ENCODE results near the gene LDB2.

LDB2 gene

DNA sequence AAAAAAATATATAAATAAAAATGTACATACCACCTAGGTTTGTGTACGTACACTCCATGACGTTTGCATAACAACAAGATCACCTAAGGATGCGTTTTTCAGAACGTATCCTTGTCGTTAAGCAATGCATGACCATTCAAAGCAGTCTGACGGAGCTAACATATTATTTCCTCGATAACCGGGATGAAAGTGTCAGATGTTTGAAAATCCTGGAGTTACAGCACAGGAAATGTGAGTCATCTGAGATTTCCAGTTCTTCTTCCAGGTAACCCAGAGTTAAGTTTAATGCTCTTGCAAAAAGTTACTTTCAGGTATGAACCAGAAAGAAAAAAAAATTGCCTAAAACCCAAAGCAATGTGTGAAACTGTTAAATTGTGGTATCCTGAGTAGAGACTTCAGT, 107.9 kb downstream of the LDB2 start:
- no peak for DNase-seq

- no peak for DNase-seq
Measured at GRCh38 chr4:16788868-16789267, 109.6 kb downstream of the LDB2 start.

DNA sequence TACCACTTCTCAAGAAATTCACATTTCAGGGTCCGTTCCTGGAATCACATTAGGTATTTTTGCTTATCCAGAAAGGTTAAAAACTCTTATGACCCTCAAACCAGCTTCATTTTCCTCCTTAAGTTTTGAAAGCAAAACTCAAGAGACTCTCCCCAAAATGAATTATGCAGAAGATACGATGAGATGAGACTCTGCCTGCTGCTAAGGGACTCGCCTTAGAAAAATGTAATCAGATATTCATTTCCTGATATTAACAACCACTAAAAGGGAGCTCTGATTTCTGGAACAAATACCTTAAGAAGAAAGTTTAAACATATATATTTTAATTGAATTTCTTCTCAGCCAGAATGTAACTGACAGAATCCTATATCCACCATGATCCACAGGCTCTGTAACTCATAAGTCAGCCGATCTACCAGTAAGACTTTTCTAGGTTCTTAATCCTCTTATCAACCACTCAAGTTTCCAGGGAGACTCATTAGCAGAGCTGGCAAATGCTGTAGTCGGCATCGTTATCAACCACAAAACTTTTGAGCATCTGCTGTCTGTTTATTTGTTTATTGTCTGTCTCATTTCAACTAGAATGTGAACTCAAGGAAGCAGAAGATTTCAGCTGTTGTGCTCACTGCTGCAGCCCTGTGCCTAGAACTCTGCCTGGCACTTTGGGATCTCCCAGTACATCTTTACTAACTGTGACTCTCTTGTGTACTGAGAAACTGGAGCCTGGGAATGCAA, 112.5 kb downstream of the LDB2 start:
- no peak for DNase-seq

DNA sequence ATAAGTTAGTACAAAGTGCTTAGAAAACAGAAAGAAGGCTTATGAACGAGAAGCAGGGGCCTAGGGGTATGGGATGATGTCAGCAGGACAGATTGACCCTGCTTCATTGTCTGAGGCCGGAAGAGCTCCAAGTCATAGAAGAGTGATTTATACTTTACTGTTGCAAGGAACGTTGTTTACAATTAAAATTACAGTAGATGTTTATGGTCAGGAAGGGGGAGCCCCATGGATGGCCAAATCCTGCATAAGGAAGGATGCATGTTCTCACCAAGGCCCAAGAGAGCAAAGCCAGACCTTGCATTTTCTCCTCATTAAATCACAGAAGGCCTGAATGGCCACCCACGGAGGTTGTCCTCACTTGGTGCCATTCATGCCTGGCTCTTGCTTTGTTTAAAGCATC, 115.3 kb downstream of the LDB2 start:
- no peak for DNase-seq

DNA sequence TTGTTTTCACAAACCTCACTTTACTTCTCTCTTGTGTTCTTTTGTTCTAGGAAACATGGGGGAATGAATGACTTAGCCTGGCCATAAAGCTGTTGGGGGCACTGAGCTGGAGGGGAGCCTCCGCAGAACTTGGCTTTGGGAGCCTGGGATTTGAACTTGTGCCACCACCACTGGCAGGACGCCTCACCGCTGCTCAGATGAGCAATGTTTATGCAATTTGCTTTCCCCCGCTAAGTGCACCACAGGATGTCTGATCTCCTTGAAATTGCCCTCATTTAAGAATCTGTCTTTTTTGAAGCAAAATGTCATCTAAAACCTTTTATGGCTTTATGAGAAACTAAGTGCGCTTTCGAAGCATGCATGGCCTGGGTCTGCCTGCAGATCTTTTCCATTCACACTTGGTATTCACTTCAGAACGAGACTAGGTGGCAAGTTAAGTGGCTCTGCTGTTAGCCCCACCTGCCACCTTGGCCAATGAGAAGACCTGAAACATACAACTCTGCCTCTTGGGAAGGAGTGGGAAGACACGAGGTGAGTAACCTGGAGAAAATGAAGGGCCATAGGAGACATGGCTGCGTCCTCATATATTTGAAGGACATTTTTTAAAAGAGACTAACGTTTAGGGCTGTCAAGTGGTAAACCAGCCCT, 119.3 kb downstream of the LDB2 start:
- no peak for DNase-seq

GRCh38 chr4:16777726-16778125, 120.7 kb downstream of the LDB2 start:
- no peak for DNase-seq

- no peak for DNase-seq
Measured at GRCh38 chr4:16775411-16776154, 122.9 kb downstream of the LDB2 start.

GRCh38 chr4:16772366-16772850, 126.0 kb downstream of the LDB2 start:
- no peak for DNase-seq

GRCh38 chr4:16770710-16771285, 127.6 kb downstream of the LDB2 start:
- no peak for DNase-seq

DNA sequence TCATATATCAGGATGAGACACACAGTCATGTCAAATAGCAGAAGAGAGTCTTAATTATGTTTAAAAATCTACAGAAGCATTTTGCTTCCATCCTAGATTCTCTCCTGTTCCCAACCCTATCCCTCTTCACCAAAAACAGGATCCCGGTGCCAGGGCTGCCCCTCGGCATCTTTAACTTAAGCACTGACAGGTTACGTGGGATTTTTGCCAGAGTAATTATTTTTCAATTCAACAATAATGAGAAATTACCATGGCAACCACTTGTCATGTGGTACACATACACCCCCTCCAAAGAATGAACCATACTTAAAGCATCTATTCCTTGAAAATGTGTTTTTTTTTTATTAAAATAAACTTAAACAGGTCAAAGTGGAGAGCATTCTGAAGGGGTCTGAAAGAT, 130.6 kb downstream of the LDB2 start:
- no peak for DNase-seq

DNA sequence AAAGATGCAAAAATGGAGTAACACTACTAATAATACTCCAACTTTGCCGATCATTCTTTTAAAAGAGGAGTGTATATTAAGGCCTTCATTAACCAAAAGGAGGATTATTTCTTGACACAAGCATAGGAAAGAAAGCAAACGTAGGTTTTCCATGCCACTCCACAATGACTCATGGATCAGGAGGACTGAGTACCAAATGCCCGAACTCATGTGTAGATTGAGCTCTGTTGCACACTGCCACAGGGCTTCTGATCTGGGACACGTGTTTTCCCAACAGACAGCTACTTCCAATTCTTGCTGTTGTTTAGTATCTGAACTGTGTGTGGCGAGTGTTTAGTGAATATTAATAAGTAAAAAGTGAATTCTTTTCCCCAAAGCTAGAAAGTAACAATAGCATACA, 131.2 kb downstream of the LDB2 start:
- no peak for DNase-seq

DNA sequence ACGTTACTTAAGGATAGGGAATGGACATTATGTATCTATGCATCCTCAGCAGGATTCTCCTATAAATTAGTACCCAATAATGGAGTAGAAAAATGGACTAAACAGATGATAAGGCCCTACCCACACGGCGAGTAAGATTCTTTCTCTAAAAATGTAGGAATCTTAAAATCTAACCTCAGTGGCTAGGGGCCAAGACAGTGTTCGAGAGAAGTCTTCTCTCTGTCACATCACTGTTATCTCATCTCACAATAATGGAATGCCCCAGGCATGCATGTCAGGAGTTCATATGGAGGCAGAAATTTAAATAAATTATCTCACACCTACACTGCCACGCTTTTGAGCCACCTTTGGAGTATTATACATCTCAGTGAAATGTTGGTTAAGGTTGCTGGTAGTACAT, 132.9 kb downstream of the LDB2 start:
- no peak for DNase-seq

DNA sequence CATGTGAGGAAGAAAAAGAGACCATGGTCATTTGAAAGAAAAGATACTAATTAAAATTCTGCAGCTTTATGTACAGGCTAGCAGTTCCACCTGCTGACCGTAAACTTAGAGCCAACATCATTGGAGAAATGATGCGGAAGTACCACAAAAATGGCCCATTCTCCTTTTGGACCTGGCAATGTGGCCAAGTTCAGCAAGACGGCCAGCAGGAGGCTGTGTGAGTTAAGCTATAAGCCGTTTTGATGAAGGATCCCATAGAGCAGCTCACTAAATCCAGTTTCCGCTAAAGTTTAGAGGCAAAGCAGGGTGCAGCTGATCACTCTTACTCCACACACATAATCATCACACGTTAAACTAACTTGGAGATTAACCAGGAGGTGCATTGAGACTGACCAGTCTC, 133.8 kb downstream of the LDB2 start:
- no peak for DNase-seq

DNA sequence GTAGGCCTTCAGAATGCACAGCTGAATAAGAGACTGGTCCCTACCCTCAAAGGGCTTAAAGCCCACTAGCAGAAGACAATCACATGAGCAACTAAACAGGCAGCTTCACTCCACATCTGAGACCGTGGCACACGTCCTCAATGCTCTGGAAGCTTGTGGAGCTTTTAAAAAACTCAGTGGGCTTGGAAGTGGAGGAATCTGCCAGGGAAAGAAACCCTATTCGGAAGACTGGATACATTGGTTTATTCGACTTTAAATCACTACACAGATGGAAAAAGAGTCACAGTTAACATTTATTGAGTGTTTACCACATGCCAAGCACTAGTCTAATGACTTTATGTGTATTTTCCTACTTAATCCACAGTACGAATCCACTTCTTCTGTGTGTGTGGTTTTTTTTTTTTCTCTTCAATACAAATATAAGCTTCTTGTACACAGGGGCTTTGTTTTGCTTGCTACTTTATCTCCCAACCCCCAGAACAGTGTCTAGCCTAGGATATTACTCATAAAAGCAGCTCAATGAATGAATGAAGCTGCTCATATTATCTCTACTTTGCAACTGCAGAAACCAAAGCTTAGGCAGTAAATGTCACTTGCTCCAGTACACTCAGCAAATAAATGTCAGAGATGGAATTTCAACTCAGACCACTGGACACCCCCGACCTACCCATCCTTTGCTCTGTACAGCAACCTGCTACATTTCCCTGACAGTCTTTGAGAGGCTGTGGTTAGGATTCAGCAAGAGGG, 137.7 kb downstream of the LDB2 start:
- no peak for DNase-seq

DNA sequence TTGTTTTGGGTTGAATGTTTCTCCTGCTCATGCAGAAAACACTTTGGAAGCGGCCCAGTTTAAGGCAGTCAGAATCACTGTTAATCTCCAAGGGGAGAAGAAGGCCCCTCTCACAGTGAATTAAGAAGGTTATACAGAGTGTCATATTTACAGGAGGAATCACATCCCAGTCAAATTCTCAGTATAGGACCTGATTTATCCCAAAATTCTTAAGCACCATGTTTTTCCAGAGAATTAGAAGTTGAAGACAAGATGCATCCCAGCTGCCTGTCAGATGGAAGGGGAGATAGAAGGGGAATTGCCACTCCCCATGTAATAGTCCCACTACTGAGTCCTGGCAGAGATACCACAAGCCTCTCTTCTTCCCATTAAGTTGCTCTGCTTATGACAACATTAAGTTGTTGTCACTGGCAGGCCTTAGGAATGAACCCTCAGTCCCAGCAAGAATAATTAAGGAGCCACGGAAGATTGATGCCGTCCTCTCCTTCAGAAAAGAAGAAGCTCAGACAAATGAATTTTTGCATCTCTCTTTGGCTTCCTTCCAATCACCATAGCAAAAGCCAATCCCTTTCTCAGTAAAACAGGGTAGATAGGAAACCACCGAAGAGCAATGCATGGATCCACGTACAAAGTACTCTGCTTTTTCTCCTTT, 138.4 kb downstream of the LDB2 start:
- no peak for DNase-seq

DNA sequence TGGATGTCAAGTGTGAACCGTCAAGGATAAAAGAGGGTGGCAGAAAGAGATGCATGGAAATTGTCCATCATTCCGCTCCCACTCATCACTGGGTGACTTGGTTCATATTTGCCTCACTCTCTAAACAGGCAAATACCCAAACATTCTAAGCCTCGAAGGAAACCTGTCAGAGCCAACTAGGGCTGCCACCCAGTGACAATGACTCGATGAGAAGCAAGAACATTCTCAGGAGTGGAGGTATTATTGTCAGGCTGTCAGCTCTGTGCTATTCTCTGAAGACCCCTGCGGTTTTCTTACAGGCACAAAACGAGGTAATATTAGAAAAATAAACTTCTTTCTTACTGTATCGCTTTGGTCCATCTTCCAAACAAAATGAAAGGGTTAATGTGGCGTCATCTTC, 139.6 kb downstream of the LDB2 start:
- no peak for DNase-seq

DNA sequence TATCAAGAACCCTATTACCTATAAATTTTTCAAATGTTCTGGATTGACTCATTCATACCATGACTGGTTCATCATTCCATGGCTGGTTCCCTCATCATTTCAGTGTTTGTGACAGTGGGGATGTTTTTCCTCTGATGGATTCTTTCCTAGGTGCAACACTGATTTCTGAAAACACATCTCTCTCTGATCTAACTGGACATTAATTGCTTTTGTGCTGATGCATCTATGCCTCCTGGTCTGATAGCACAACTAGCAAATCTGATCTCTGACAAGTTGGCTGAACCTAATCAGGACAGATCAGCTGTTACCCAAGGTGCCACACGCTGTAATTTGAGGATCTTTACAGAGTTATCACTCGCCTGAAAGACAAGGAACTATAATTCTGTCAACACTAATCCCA, 140.2 kb downstream of the LDB2 start:
- DNase-seq, result no peak

- DNase-seq, result no peak
Measured at GRCh38 chr4:16757080-16757521, 141.3 kb downstream of the LDB2 start.

DNA sequence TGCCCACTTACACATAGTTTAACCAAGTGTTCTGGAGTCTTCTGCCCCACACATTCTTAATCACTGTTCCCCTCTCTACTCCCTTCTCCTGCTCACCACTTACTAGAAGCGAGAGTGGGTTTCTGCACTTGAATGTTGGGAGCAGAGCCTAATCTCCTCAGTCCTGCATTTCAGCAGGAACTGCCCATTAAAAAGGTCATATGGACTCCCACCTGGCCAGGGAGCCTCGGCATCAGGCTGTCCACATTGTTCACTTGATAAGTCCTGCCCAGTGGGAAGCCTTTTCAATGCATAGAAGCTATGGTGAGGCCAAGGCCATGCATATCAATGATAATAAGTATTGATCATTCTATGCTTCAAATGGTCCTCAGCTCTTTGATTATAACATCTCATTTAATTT, 144.3 kb downstream of the LDB2 start:
- DNase-seq, result no peak

GRCh38 chr4:16752150-16752549, 146.3 kb downstream of the LDB2 start:
- DNase-seq, result no peak

- no peak for DNase-seq
Measured at GRCh38 chr4:16750882-16751642, 147.4 kb downstream of the LDB2 start.
